NCI-H748 treated with DMSO at 0.1 percent for 48 hours (cell line): ENCODE data around the gene TRIM34.
"Not testable (repeated sequence)": the region's sequence is repeated elsewhere in the genome, so short reads cannot be mapped to it uniquely, and the experiment has no call there.

Experiments used
- DNase-seq: peaks from one replicate; lab custom pipeline; 2025; lab: John Stamatoyannopoulos, UW

The TRIM34 gene

GRCh38 chr11:5624489-5625279, at the start of gene TRIM34:
Gene TRIM34 (plus strand): TSS chr11:5625001. CDS start chr11:5632332, 7,331 bp downstream.
- no peak for DNase-seq

- no peak for DNase-seq
Measured at GRCh38 chr11:5575152-5575551, 49.6 kb upstream of the TRIM34 start.

- no peak for DNase-seq
Measured at GRCh38 chr11:5577101-5577500, 47.7 kb upstream of the TRIM34 start.

- DNase-seq: no peak
Measured at GRCh38 chr11:5580577-5580976, 44.2 kb upstream of the TRIM34 start, which contains the start of gene OR52B6. Gene OR52B6 (plus strand): TSS chr11:5580877. CDS start chr11:5580877, 0 bp downstream.

GRCh38 chr11:5581014-5581413, 43.8 kb upstream of the TRIM34 start:
- no peak for DNase-seq

GRCh38 chr11:5584458-5584857, 40.3 kb upstream of the TRIM34 start:
- not testable (repeated sequence) for DNase-seq

GRCh38 chr11:5589906-5590305, 34.9 kb upstream of the TRIM34 start:
- DNase-seq: not testable (repeated sequence)

GRCh38 chr11:5591613-5592012, 33.2 kb upstream of the TRIM34 start:
- no peak for DNase-seq

GRCh38 chr11:5592615-5593014, 32.2 kb upstream of the TRIM34 start:
- no peak for DNase-seq

GRCh38 chr11:5593146-5593545, 31.7 kb upstream of the TRIM34 start:
- no peak for DNase-seq

GRCh38 chr11:5596607-5597201, 28.1 kb upstream of the TRIM34 start, which contains the start of gene TRIM6:
Gene TRIM6 (plus strand): TSS chr11:5596637. CDS start chr11:5596898, 261 bp downstream.
- no peak for DNase-seq

GRCh38 chr11:5597953-5598352, 26.8 kb upstream of the TRIM34 start:
- DNase-seq: no peak

GRCh38 chr11:5600374-5600851, 24.4 kb upstream of the TRIM34 start:
- no peak for DNase-seq

GRCh38 chr11:5602791-5603190, 22.0 kb upstream of the TRIM34 start:
- not testable (repeated sequence) for DNase-seq

- DNase-seq: no peak
Measured at GRCh38 chr11:5603326-5603725, 21.5 kb upstream of the TRIM34 start.

GRCh38 chr11:5604896-5605295, 19.9 kb upstream of the TRIM34 start:
- DNase-seq: no peak

GRCh38 chr11:5605849-5606248, 19.0 kb upstream of the TRIM34 start:
- no peak for DNase-seq

- no peak for DNase-seq
Measured at GRCh38 chr11:5608808-5609207, 16.0 kb upstream of the TRIM34 start.

- DNase-seq: no peak
Measured at GRCh38 chr11:5610446-5610845, 14.4 kb upstream of the TRIM34 start.

GRCh38 chr11:5611627-5612026, 13.2 kb upstream of the TRIM34 start:
- no peak for DNase-seq

GRCh38 chr11:5618807-5619206, 6.0 kb upstream of the TRIM34 start:
- no peak for DNase-seq

GRCh38 chr11:5620651-5621521, 3.9 kb upstream of the TRIM34 start:
- DNase-seq: no peak
